ENCODE data around the gene CHMP6.

Gene CHMP6

DNA sequence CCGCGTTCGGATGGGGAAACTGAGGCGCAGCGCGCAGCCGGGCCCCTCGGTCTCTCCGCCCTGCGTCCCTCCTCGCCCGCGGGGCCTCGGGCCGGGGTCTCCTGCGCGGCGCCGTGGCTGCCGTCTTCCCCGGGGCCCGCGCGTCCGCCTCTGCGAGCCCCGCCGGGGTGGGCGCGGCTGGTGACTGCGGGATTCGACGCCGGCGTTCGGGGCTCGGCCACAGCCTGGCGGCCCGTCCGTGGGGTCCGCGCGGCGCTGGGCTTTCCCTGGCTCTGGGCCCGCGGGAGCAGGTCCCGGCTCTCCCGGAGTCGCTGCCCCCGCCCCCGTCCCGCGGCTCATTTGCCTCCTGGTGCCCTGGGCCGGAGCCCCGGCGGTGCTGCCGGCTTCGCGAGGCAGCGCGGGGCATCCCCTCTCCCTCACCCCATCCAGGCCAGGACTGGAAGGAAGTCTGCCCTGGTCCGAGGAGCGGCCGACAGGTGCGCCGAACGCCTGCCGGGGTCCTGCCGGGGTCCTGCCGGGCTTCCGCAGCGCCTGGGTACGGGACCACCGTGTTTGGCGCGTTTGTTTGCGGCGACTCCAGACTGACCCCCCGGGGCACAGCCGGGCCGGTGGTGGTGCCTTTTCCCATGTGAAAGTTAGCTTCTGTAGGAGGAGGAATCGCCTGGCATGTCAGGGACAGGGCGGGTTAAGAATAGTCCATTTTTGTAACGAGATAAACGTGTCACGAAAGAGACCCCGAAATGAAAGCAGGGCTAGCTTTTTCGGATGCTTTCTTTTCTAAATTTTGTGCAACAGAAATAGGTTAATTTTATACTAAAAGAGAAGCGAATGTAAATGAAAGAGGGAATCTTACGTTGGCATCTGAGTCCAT is 671 bp downstream of the CHMP6 start:
- DNase-seq (ENCODE audit: low spot score): no peak

DNA sequence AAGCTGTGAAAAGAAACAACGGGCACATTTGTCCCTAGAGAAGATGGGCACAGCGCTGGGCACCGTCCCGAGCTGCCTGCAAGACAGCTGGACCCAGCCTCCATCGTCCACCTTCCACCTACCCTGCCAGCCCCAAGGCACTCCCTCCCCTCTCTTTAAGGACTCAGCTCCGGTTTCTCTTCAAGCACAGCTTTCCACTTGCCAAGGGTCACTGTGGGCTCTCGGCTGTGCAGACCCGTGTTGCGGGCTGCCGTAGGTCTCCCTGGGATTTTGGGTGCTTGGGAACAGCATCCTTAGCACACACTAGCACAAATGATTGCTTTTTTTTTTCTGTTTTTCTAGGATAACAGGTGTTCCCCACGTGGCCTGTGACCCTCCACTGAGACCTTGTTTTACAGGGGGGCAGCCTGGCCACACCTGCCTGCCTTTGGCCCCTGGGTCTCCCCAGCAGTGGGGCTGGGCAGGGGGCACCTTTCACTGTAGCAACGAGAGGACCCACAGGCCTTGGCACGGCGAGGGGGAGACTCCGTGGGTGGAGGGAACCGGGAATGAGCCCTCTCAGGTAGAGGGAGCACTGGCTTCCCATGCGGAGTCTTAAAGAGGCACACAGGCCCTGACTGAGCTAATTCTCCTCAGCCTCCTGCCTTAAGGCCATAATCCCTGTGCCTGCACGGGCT is 1.4 kb downstream of the CHMP6 start:
- no peak for DNase-seq (ENCODE audit: low spot score)

DNA sequence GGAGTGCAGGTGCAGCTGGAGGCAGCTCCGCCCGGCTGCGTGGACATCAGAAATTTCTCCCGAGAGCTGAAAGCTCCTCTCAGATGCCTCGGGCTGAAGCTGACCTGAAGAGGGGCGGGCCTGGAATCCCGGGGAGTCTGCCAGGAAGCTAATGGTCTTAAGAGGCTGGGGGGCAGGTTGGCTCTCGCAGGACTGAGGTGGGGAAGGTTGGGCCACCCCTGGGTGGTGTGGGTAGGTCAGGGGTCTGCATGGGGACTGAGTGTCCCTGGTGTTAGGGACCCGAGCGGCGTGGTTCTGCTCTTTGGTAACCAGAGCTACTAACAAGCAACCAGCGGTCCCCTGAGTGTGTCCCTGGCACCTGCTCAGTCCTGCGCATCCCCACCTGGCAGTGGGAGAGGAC is 3.5 kb downstream of the CHMP6 start:
- no peak for DNase-seq (ENCODE audit: low spot score)

DNA sequence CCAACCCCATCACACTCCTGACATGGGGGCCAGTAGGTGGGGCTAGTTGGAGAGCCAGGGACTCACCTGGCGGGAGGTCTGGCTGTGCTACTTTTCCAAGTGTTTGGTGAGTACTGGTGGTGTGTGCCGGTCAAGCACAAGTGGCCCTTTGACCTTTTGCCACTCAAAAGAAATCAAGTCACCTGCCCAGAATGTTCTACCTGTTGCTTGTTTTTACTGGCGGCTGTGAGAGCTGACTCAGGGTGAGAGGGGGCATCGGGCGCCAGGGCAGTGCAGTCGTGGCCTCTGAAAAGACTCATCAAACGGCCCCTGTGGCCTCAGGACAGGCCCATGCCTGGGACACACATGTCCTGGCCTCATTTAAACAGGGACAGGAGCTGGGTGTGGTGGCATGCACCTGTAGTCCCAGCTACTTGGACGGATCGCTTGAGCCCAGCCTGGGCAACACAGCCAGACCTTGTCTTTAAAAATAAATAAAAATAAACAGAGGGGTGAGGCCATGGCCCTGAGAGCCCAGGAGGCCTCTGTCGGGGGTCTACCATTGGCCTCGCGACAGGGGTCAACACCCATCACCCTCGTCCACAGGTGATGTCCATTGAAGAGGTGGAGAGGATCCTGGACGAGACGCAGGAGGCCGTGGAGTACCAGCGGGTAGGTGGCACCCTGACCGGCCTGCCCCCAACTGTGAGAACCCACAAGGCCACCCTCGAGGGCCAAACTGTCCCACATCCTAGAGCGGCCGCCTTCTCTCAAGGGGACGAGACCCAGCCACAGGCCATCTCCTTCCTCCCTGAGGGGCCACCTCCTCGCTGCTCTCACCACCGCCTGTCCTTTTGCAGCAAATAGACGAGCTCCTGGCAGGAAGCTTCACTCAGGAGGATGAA is 5.0 kb downstream of the CHMP6 start:
- no peak for DNase-seq (ENCODE audit: low spot score)

- DNase-seq (ENCODE audit: low spot score): no peak
Measured at GRCh38 chr17:80997424-80998117, 5.9 kb downstream of the CHMP6 start.

DNA sequence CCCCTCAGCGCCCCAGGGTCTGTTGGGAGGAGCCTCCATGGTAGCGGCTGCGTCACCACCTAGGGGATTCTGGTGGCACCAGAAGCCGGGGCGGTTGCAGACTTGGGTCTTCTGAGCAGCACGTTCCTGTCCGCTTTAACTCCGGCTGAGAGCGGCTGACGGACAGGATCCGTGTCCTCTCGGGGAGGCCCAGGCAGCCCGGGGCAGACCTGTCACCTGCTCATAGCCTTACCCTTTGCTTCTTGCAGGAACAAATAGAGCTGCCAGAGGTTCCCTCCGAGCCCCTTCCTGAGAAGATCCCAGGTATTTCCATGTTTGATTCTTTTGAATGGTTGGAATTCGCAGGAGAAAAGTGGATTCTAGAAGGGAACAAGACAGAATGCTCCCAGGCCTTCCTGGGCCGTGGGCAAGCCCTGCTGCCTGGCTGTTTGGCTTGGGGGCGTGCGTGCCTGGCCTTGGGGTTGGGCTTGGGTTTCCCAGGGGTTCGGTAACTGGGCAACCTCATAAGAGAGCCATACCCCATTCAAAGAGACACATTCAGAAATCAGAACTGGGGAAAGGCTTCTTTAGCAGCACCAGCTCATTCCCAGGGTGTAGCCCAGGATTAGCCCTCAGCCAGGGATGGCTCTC is 6.6 kb downstream of the CHMP6 start:
- no peak for DNase-seq (ENCODE audit: low spot score)

GRCh38 chr17:80998748-80999535 is 7.3 kb downstream of the CHMP6 start:
- DNase-seq (ENCODE audit: low spot score): no peak

DNA sequence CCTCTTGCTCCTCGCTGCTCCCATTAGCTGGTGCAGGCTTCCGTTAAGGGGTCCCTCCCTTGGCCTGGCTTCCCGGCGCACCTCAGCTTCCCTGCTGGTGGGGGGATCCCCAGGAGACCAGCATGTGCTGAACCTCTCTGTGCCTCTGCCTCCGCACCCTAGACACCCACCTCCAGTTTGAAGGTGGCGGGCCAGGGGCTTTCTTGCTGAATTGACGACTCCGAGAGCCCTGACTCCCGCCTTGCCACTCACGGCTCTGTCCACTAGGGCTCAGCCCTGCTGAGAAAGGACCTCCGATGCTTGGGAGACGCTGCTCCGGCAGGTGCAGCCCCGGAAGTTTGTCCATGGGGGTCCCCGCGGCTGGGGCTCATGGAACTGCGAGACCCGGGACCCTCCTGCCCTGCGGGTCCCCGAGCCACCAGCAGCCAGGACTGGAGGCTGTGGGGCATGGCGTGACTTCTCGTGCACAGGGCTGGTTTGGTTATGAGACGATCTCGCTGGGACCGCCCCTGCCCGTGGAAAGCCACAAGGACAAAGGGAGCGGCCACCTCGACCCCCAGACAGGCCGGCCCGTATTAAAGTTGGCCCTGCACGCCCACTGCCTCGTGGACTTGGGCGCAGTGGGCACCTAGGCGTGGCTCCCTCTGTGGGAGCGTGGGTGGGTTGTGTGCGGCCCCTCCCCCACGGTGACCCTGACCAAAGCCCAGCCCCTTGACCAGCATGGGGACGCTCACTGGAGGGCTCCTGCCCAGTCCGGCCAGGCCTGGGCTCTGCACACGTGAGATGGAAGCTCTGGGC is 8.1 kb downstream of the CHMP6 start:
- no peak for DNase-seq (ENCODE audit: low spot score)

GRCh38 chr17:81000334-81000630 is 8.6 kb downstream of the CHMP6 start:
- DNase-seq (ENCODE audit: low spot score): no peak

- DNase-seq (ENCODE audit: low spot score): no peak
Measured at GRCh38 chr17:81000631-81001357, 9.2 kb downstream of the CHMP6 start.

DNA sequence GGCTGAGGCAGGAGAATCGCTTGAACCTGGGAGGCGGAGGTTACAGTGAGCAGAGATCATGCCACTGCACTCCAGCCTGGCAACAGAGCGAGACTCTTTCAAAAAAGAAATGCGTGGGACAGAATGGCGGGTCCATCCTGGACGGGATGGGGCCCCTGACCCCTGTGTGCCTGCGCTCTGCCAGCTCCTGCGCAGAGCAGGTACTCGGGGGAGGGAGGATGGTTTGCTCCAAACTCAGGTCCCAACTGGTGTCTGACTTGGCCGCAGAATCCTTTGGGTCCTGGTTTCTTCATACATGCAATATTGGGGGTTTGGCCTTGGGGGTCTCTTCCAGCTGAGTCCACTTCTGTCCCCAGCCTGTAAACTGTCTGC is 10.4 kb downstream of the CHMP6 start:
- DNase-seq (ENCODE audit: low spot score): no peak

DNA sequence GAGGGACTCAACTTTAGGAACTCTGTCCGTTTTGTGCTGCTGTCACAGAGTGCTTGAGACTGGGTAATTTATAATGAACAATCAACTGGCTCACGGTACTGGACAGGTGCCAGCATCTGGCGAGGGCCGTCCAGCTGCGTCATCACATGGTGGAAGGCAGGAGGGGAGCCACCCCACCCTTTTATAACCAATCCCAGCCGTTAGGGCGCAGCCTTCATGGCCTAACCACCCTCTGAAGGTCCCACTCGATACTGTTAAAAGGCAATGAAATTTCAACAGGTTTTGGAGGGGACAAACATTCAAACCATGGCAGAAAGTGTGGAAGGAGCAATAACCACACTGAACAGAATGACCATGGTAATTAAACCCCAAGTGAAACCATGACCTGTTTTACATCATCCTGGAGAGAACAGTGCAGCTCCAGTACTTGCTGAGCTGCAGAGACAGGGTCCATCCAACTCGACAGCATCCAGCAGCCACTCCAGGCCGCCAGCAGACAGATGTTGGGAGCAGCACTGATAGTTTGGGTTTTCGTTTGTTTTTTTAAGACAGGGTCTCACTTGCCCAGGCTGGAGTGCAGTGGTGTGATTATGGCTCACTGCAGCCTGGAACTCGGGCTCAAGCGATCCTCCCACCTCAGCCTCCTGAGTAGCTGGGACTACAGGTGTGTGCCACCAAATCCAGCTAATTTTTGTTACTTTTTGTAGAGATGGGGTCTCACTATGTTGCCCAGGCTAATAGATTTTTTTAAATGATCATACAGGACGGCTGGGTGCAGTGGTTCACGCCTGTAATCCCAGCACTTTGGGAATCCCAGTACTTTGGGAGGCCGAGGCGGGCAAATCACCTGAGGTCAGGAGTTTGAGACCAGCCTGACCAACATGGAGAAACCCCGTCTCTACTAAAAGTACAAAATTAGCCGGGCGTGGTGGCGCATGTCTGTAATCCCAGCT is 11.0 kb downstream of the CHMP6 start:
- peak; percentile 62 for DNase-seq (ENCODE audit: low spot score)

DNA sequence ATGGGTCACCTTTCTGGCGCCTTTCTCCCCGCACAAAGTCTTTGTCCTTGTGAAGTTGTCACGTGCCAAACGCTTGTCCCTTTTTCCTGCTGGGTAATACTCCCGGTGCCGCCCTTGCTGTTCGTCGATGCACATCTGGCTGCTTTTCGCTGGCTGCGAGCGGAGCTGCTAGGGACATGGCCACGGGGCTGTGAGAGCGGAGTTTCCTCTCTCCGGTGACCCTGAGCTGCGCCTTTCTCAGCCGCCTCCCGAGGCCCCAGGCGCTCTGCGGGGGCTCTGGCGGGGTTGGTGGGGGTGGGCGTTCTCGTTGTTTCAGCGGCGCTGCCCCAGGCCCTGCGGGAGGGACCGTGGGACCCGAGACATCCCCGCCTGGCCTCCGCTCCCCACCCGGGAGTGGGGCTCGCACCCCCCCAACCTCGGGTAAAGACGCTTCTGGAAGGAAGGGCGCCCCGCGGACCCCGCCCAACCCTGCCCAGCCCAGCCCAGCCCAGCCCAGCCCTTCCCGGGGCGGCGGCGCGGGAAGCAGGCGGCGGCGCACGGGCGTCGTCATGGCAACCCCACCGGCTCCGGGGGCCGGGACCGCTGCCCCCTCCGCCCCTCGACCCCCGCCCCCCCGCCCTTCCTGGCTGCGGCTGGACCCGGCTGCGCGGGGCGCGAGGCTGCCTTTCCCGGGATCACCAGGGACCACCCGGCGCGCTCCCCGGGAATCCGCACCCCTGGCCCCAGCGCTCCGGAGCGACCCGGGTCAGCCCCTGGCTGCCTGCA is 12.3 kb downstream of the CHMP6 start:
- no peak for DNase-seq (ENCODE audit: low spot score)

- no peak for DNase-seq (ENCODE audit: low spot score)
Measured at GRCh38 chr17:81006891-81007290, 15.2 kb downstream of the CHMP6 start.

DNA sequence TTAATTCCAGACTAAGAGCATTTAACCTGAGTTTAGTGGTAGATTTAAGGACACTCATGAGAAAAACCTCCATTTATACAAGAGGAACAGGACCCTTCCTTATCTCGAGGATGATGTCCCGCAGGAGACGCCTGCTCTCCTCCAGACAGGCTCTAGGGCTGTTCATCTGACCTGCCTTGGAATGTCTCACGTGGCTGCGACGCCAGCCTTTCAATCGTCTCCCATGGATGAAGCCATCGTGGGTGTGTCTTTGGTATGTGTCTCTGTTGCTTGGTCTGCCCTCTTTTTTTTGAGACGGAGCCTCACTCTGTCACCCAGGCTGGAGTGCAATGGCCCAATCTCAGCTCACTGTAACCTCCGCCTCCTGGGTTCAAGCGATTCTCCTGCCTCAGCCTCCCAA is 16.5 kb downstream of the CHMP6 start:
- DNase-seq (ENCODE audit: low spot score): no peak

DNA sequence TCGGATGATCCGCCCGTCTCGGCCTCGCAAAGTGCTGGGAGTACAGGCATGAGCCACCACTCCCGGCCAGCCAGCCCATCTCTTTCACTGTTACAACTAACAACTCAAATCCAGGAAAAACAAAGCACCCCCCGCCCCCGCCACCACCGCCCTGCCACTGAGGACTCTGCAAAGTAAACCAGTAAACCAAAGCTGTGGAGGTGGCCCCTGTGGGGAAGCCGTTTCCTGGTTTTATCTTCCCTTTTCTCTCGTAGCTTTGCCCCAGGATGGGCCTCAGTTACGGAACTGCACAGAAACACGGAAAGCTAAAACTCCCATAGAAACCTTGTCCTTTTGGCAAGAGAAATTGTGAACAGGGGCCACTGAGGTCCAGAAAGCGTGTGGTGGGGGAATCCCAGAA is 17.5 kb downstream of the CHMP6 start:
- DNase-seq (ENCODE audit: low spot score): no peak

GRCh38 chr17:81010935-81011334 is 19.3 kb downstream of the CHMP6 start:
- DNase-seq (ENCODE audit: low spot score): no peak

- no peak for DNase-seq (ENCODE audit: low spot score)
Measured at GRCh38 chr17:81011951-81012350, 20.3 kb downstream of the CHMP6 start.
